HepG2 (cell line): ENCODE data around the gene SGCD. TPM values are rescaled to one million over a fixed set of nuclear protein-coding genes. Genes with fewer than 3 reads are reported as not detected.

Experiments used
- ATAC-seq: fragments of 200-7000 bp; cut with Tn5 transposase; 3 replicates; pipeline ENCODE4 v1.9.1; 2020; ENCODE audit warnings: mild to moderate bottlenecking, moderate library complexity
- BruUV-seq: library from RNA; stranded (reverse); fragments of 400-500 nt; replicated peaks from 2 replicates; lab custom pipeline; 2021; lab: Mats Ljungman, UMichigan
- CTCF ChIA-PET: fragments of 300-600 bp; formaldehyde crosslinking; extraction: SDS; loops from one replicate; lab custom pipeline; 2021; ENCODE audit warnings: low total read pairs, inconsistent platforms, low intra/inter-chr PET ratio; lab: Yijun Ruan, JAX
- POLR2A ChIA-PET: fragments of 350-600 bp; sonication (Branson Sonifier 250); formaldehyde crosslinking; loops from one replicate; lab custom pipeline; 2020; ENCODE audit warnings: antibody characterized with exemption, inconsistent platforms; lab: Yijun Ruan, JAX
- DNase-seq: peaks from one replicate; pipeline ENCODE4 v3.0.0-alpha.2; 2015; ENCODE audit warnings: low spot score
- FAIRE-seq: peaks from 3 replicates; lab custom pipeline; 2011; peaks lifted over from hg19 to GRCh38; lab: Jason Lieb, UNC
- H2AFZ ChIP-seq: one replicate; pipeline ENCODE4 v1.6.1; 2011; ENCODE audit warnings: low read length, inconsistent platforms
- H3K27ac ChIP-seq: fragments of 300-600 bp; 3 replicates; pipeline ENCODE4 v1.8.0; 2011; ENCODE audit warnings: mixed run types, mild to moderate bottlenecking, mixed read lengths, low read length, inconsistent platforms; ENCODE audit not compliant: insufficient read depth; ENCODE audit errors: extremely low read length
- H3K27me3 ChIP-seq, 2 experiments: fragments of 200-600 bp in 1 of 2; 2 replicates in 1 of 2; 3 replicates in 1 of 2; pipeline versions ENCODE4 v1.6.0 to v1.8.0; 2011; ENCODE audit warnings: low read length in 2 of 2, mild to moderate bottlenecking in 2 of 2, moderate library complexity in 2 of 2, inconsistent platforms in 1 of 2; ENCODE audit not compliant: insufficient read depth in 2 of 2, control insufficient read depth in 1 of 2
- H3K36me3 ChIP-seq, 2 experiments: fragments of 200-600 bp in 1 of 2; replicated peaks in 1 of 2; 2 replicates in 1 of 2; 3 replicates in 1 of 2; pipeline versions ENCODE4 v1.5.1 to v1.8.0; 2011; ENCODE audit warnings: low read length in 2 of 2, inconsistent platforms in 1 of 2; ENCODE audit not compliant: insufficient read depth in 2 of 2, control insufficient read depth in 1 of 2
- H3K4me1 ChIP-seq: 2 replicates; pipeline ENCODE4 v1.5.1; 2012; ENCODE audit warnings: low read length, inconsistent platforms; ENCODE audit not compliant: insufficient read depth
- H3K4me2 ChIP-seq: 2 replicates; pipeline ENCODE4 v1.6.0; 2011; ENCODE audit warnings: low read depth, low read length, inconsistent platforms
- H3K4me3 ChIP-seq, 3 experiments: fragments of 200-600 bp in 1 of 3; sonication (generic), shearing (Covaris generic) in 1 of 3; replicated peaks in 1 of 3; 2 replicates each; pipeline ENCODE4 v1.5.1; 2011 to 2016; ENCODE audit warnings: low read length in 3 of 3, inconsistent platforms in 2 of 3, low read depth in 2 of 3, mild to moderate bottlenecking in 2 of 3, control low read depth in 1 of 3, mixed read lengths in 1 of 3; ENCODE audit not compliant: insufficient read depth in 1 of 3
- H3K79me2 ChIP-seq: one replicate; pipeline ENCODE4 v1.6.1; 2011; ENCODE audit warnings: low read length, inconsistent platforms; ENCODE audit not compliant: insufficient read depth
- H3K9ac ChIP-seq: 2 replicates; pipeline ENCODE4 v1.6.0; 2011; ENCODE audit warnings: mild to moderate bottlenecking, low read depth, low read length, inconsistent platforms; ENCODE audit not compliant: insufficient read depth
- H3K9me3 ChIP-seq: 2 replicates; pipeline ENCODE4 v1.5.1; 2012; ENCODE audit warnings: mild to moderate bottlenecking, low read length
- H4K20me1 ChIP-seq: 2 replicates; pipeline ENCODE4 v1.6.0; 2011; ENCODE audit warnings: inconsistent platforms, mild to moderate bottlenecking, low read length, moderate library complexity; ENCODE audit not compliant: insufficient read depth
- AGO1 ChIP-seq: fragments of 200-400 bp; formaldehyde crosslinking; IDR thresholded peaks from 2 replicates; pipeline ENCODE4 v1.6.1; 2017; ENCODE audit warnings: mild to moderate bottlenecking, low read depth, low read length, moderate library complexity; ENCODE audit not compliant: poor library complexity, severe bottlenecking
- ATF3 ChIP-seq: sonication (generic); formaldehyde crosslinking; IDR thresholded peaks from 2 replicates; pipeline ENCODE4 v1.4.0; 2020; ENCODE audit warnings: missing genetic modification reagents
- FOXC1 ChIP-seq: sonication (generic); formaldehyde crosslinking; IDR thresholded peaks from 2 replicates; pipeline ENCODE4 v1.8.0; 2022; ENCODE audit warnings: mild to moderate bottlenecking, missing genetic modification reagents, borderline replicate concordance
- HES4 ChIP-seq: sonication (generic); formaldehyde crosslinking; IDR thresholded peaks from 2 replicates; pipeline ENCODE4 v1.9.0; 2021; ENCODE audit warnings: mild to moderate bottlenecking, missing genetic modification reagents, borderline replicate concordance
- HMGA1 ChIP-seq: sonication (generic); formaldehyde crosslinking; conservative IDR thresholded peaks from 2 replicates; pipeline ENCODE4 v1.4.0; 2020; ENCODE audit warnings: missing genetic modification reagents
- KDM2A ChIP-seq: sonication (generic); formaldehyde crosslinking; IDR thresholded peaks from 2 replicates; pipeline ENCODE4 v1.4.0; 2020; ENCODE audit warnings: low read depth, missing genetic modification reagents, borderline replicate concordance
- RARA ChIP-seq: IDR thresholded peaks from 2 replicates; pipeline ENCODE4 v1.6.1; 2016; ENCODE audit warnings: missing genetic modification reagents, missing compliant biosample characterization
- ZNF251 ChIP-seq: sonication (generic); formaldehyde crosslinking; IDR thresholded peaks from 2 replicates; pipeline ENCODE4 v1.9.0; 2021; ENCODE audit warnings: mild to moderate bottlenecking, missing genetic modification reagents
- ZNF354B ChIP-seq: sonication (generic); formaldehyde crosslinking; IDR thresholded peaks from 2 replicates; pipeline ENCODE4 v1.8.0; 2022; ENCODE audit warnings: mild to moderate bottlenecking, missing genetic modification reagents
- ZNF484 ChIP-seq: sonication (generic); formaldehyde crosslinking; IDR thresholded peaks from 2 replicates; pipeline ENCODE4 v1.5.1; 2020; ENCODE audit warnings: mild to moderate bottlenecking, low read depth, missing genetic modification reagents, borderline replicate concordance
- WGBS: methylation state at CpG from one replicate; pipeline ENCODE4 v1.1.6; 2017; ENCODE audit warnings: low lambda C conversion rate; 5-methylcytosine and 5-hydroxymethylcytosine counted together
- in situ Hi-C: cut with HindIII; loops from 2 replicates; pipeline ENCODE4 v1.10.0; 2017; ENCODE audit warnings: low pct_unique_long_range_greater_than_20kb; ENCODE audit not compliant: extremely low pct_ligation_motif_present
- intact Hi-C: fragments of 100-400 bp; cut with micrococcal nuclease; formaldehyde crosslinking; loops from one replicate; pipeline ENCODE4 v1.10.0; 2022; ENCODE audit not compliant: unreplicated experiment
- polyA plus RNA-seq, 8 experiments: library from polyadenylated mRNA; depleted of rRNA in 3 of 8; stranded (reverse) in 7 of 8; unstranded in 1 of 8; fragments of >200 nt; fragmentation: Illumina TruSeq in 4 of 8; extraction: Trizol in 4 of 8; gene quantifications; 2 replicates each; pipeline versions ENCODE4 v1.2.1 to v1.2.3, GENCODE V29; 2011 to 2016; ENCODE audit warnings: low read depth in 4 of 8, missing spikeins in 1 of 8, mixed read lengths in 1 of 8; ENCODE audit not compliant: insufficient read depth in 1 of 8
- total RNA-seq, 5 experiments: library from RNA; depleted of rRNA; stranded (reverse); fragments of >200 nt; fragmentation: Illumina TruSeq; extraction: Trizol; gene quantifications; 2 replicates each; pipeline ENCODE4 v1.2.3, GENCODE V29; 2016; ENCODE audit warnings: low read depth in 1 of 5

SGCD gene
- total and polyA plus RNA-seq, 2 of the 13 experiments (the other 11 are each of a cell fraction or from before 2014, with no cell fraction given): not detected

GRCh38 chr5:156466871-156467270 lies 139.9 kb downstream of the SGCD start:
- POLR2A ChIA-PET: no interaction called here
- no peak overlapping the region for H3K4me2 ChIP-seq
- DNase-seq: no peak
- no peak for ATAC-seq
- no peak overlapping the region for H3K9ac ChIP-seq
- no peaks in the 10 kb centered on the region for H3K4me1 ChIP-seq
- H4K20me1 ChIP-seq: no peaks in the 10 kb centered on the region
- CTCF ChIA-PET: no interaction called here
- H3K9me3 ChIP-seq: no peaks in the 10 kb centered on the region
- no peaks in the 10 kb centered on the region for H3K36me3 ChIP-seq
- no peak overlapping the region for H2AFZ ChIP-seq
- no peaks in the 10 kb centered on the region for H3K27me3 ChIP-seq
- TF ChIP-seq HMGA1: no peak
- TF ChIP-seq FOXC1 (CRISPR knock-in tag): no peak
- no peak for TF ChIP-seq ATF3
- TF ChIP-seq ZNF484 (CRISPR knock-in tag): no peak
- no peak for TF ChIP-seq ZNF251 (CRISPR knock-in tag)
- no peak for TF ChIP-seq HES4 (CRISPR knock-in tag)
- no peaks in the 10 kb centered on the region for H3K79me2 ChIP-seq
- no TSS peak for BruUV-seq
- WGBS: 1% methylated on average over 3 of the region's 3 CpGs
- no peak overlapping the region for H3K4me3 ChIP-seq
- H3K27ac ChIP-seq: no peak overlapping the region
- no peak for FAIRE-seq
- intact Hi-C loops: no loop called here
- in situ Hi-C loops: no loop called here

GRCh38 chr5:156469636-156470035 lies 142.7 kb downstream of the SGCD start:
- H3K9me3 ChIP-seq: no peaks in the 10 kb centered on the region
- H4K20me1 ChIP-seq: no peaks in the 10 kb centered on the region
- POLR2A ChIA-PET: no interaction called here
- ATAC-seq (no peak), DNase-seq (no peak), FAIRE-seq (no peak)
- H3K4me1 ChIP-seq: no peaks in the 10 kb centered on the region
- no peak overlapping the region for H3K27ac ChIP-seq
- no peak overlapping the region for H2AFZ ChIP-seq
- no peaks in the 10 kb centered on the region for H3K79me2 ChIP-seq
- no peaks in the 10 kb centered on the region for H3K27me3 ChIP-seq
- no peaks in the 10 kb centered on the region for H3K36me3 ChIP-seq
- no peak overlapping the region for H3K4me2 ChIP-seq
- no TSS peak for BruUV-seq
- 4% methylated on average over 3 of the region's 3 CpGs for WGBS
- TF ChIP-seq ZNF354B (CRISPR knock-in tag) (no peak), AGO1 (no peak), RARA (CRISPR knock-in tag) (no peak), KDM2A (CRISPR knock-in tag) (no peak)
- intact Hi-C loops: no loop called here
- in situ Hi-C loops: no loop called here
- H3K9ac ChIP-seq: no peak overlapping the region
- H3K4me3 ChIP-seq: no peak overlapping the region
- CTCF ChIA-PET: no interaction called here
